WERI-Rb-1 (cell line): Measurements from ENCODE around the gene ARL15.

Experiments
- DNase-seq: peaks from one replicate; pipeline ENCODE4 v3.0.0-alpha.2; 2020
- H3K27ac ChIP-seq: fragments of 250-450 bp; sonication (Bioruptor Pico); 2 replicates; pipeline ENCODE4 v1.5.1; 2020; ENCODE audit warnings: mild to moderate bottlenecking, moderate library complexity
- H3K27me3 ChIP-seq: fragments of 250-450 bp; sonication (Bioruptor Pico); 2 replicates; pipeline ENCODE4 v1.5.1; 2021; ENCODE audit warnings: mild to moderate bottlenecking, low read depth, moderate library complexity; ENCODE audit not compliant: insufficient read depth, severe bottlenecking
- H3K36me3 ChIP-seq: fragments of 250-450 bp; sonication (Bioruptor Pico); 2 replicates; pipeline ENCODE4 v1.5.1; 2020; ENCODE audit warnings: mild to moderate bottlenecking, moderate library complexity
- H3K4me3 ChIP-seq: 2 replicates; pipeline ENCODE4 v1.5.1; 2011; ENCODE audit warnings: low read depth, mild to moderate bottlenecking, control low read depth, low read length
- H3K9me3 ChIP-seq: fragments of 250-450 bp; sonication (Bioruptor Pico); 2 replicates; pipeline ENCODE4 v1.5.1; 2021; ENCODE audit warnings: mild to moderate bottlenecking, moderate library complexity; ENCODE audit not compliant: severe bottlenecking
- CTCF ChIP-seq: IDR thresholded peaks from 2 replicates; pipeline ENCODE4 v1.5.1; 2011; ENCODE audit warnings: low read depth, mild to moderate bottlenecking, control low read depth, inconsistent platforms, low read length

Gene ARL15

GRCh38 chr5:54295651-54296276 is 14.6 kb downstream of the ARL15 start:
- TF ChIP-seq CTCF, result no peak
- DNase-seq, result no peak
- Histone ChIP-seq H3K27me3 (no peaks in the 10 kb centered on the region), H3K9me3 (no peaks in the 10 kb centered on the region), H3K36me3 (no peaks in the 10 kb centered on the region), H3K27ac (no peak overlapping the region), H3K4me3 (no peak overlapping the region)

GRCh38 chr5:54294097-54294667 is 16.2 kb downstream of the ARL15 start:
- Histone ChIP-seq H3K9me3 (no peaks in the 10 kb centered on the region), H3K27ac (no peak overlapping the region), H3K4me3 (no peak overlapping the region), H3K36me3 (no peaks in the 10 kb centered on the region), H3K27me3 (no peaks in the 10 kb centered on the region)
- DNase-seq, result no peak
- TF ChIP-seq CTCF, result no peak

GRCh38 chr5:54292866-54293265 is 17.5 kb downstream of the ARL15 start:
- no peak for DNase-seq

GRCh38 chr5:54291498-54291897 is 18.9 kb downstream of the ARL15 start:
- Histone ChIP-seq H3K27ac (no peak overlapping the region), H3K9me3 (no peaks in the 10 kb centered on the region), H3K36me3 (no peaks in the 10 kb centered on the region), H3K27me3 (no peaks in the 10 kb centered on the region), H3K4me3 (no peak overlapping the region)
- no peak for DNase-seq
- no peak for TF ChIP-seq CTCF

More at GRCh38 chr5:54292866-54293265, 17.5 kb downstream of the ARL15 start:
- Histone ChIP-seq H3K9me3 (no peaks in the 10 kb centered on the region), H3K36me3 (no peaks in the 10 kb centered on the region), H3K4me3 (no peak overlapping the region), H3K27ac (no peak overlapping the region), H3K27me3 (no peaks in the 10 kb centered on the region)
- no peak for TF ChIP-seq CTCF

- no peaks in the 10 kb centered on the region for H3K36me3 ChIP-seq
- H3K9me3 ChIP-seq, result no peaks in the 10 kb centered on the region
- no peak for DNase-seq
- H3K4me3 ChIP-seq, result no peak overlapping the region
- TF ChIP-seq CTCF, result no peak
- no peak overlapping the region for H3K27ac ChIP-seq
- H3K27me3 ChIP-seq, result no peaks in the 10 kb centered on the region
Measured at GRCh38 chr5:54289769-54290168, 20.6 kb downstream of the ARL15 start.
